OCI-LY7 (cell line): ENCODE measurements around the gene SLC4A9. TPM values are rescaled to one million over a fixed set of nuclear protein-coding genes. Genes with fewer than 3 reads are reported as not detected.

Experiments used
- BruUV-seq: library from RNA; stranded (reverse); fragments of 400-500 nt; replicated peaks from 2 replicates; lab custom pipeline; 2021; lab: Mats Ljungman, UMichigan
- CTCF ChIA-PET: fragments of 300-600 bp; sonication (Branson Sonifier 250); formaldehyde crosslinking; loops from one replicate; lab custom pipeline; 2022; ENCODE audit warnings: antibody characterized with exemption; ENCODE audit not compliant: unreplicated experiment; lab: Charles Lee
- POLR2A ChIA-PET: fragments of 300-600 bp; sonication (Branson Sonifier 250); formaldehyde crosslinking; loops from one replicate; lab custom pipeline; 2022; ENCODE audit warnings: antibody characterized with exemption; lab: Charles Lee
- DNase-seq: peaks from one replicate; pipeline ENCODE4 v3.0.0-alpha.2; 2015; ENCODE audit warnings: low spot score
- H2AFZ ChIP-seq: fragments of 200-600 bp; sonication (generic), shearing (Covaris generic); 2 replicates; pipeline ENCODE4 v1.6.1; 2014; ENCODE audit warnings: mild to moderate bottlenecking, antibody characterized with exemption, low read length, moderate library complexity
- H3K27ac ChIP-seq: fragments of 200-600 bp; sonication (generic); 2 replicates; pipeline ENCODE4 v1.5.1; 2014; ENCODE audit warnings: mixed run types, low read depth, mild to moderate bottlenecking, moderate library complexity, low read length, inconsistent platforms; ENCODE audit not compliant: poor library complexity, severe bottlenecking
- H3K36me3 ChIP-seq: fragments of 200-600 bp; sonication (generic); 2 replicates; pipeline ENCODE4 v1.6.1; 2014; ENCODE audit warnings: mild to moderate bottlenecking, antibody characterized with exemption, low read length, moderate library complexity, mixed read lengths; ENCODE audit not compliant: insufficient read depth
- H3K4me1 ChIP-seq: fragments of 200-600 bp; sonication (generic); 2 replicates; pipeline ENCODE4 v1.5.1; 2014; ENCODE audit warnings: mild to moderate bottlenecking, low read length; ENCODE audit not compliant: insufficient read depth, poor library complexity, severe bottlenecking
- H3K4me2 ChIP-seq: fragments of 200-600 bp; sonication (generic); 2 replicates; pipeline ENCODE4 v1.6.1; 2014; ENCODE audit warnings: mild to moderate bottlenecking, low read length
- H3K4me3 ChIP-seq: fragments of 200-600 bp; sonication (generic); 2 replicates; pipeline ENCODE4 v1.5.1; 2014; ENCODE audit warnings: mild to moderate bottlenecking, low read depth, low read length; ENCODE audit not compliant: poor library complexity, severe bottlenecking
- H3K79me2 ChIP-seq: fragments of 200-600 bp; sonication (generic); 2 replicates; pipeline ENCODE4 v1.6.1; 2016; ENCODE audit warnings: low read depth, mild to moderate bottlenecking, low read length, moderate library complexity, mixed read lengths; ENCODE audit not compliant: insufficient read depth
- H3K9me2 ChIP-seq: fragments of 200-600 bp; sonication (generic); 2 replicates; pipeline ENCODE4 v1.6.1; 2016; ENCODE audit warnings: mild to moderate bottlenecking, low read length, mixed read lengths; ENCODE audit not compliant: insufficient read depth
- H3K9me3 ChIP-seq: fragments of 200-600 bp; sonication (generic); 2 replicates; pipeline ENCODE4 v1.6.1; 2014; ENCODE audit warnings: mild to moderate bottlenecking, mixed run types, low read length, mixed read lengths
- H4K20me1 ChIP-seq: fragments of 200-600 bp; sonication (generic); 2 replicates; pipeline ENCODE4 v1.6.1; 2014; ENCODE audit warnings: mild to moderate bottlenecking, antibody characterized with exemption, low read length, moderate library complexity, mixed read lengths; ENCODE audit not compliant: insufficient read depth
- EZH2phosphoT487 ChIP-seq: fragments of 200-600 bp; sonication (generic); IDR thresholded peaks from 2 replicates; pipeline ENCODE4 v1.6.1; 2018; ENCODE audit warnings: low read depth, borderline replicate concordance, mild to moderate bottlenecking, mixed run types, antibody characterized with exemption, low read length, moderate library complexity, mixed read lengths
- intact Hi-C: fragments of 100-400 bp; cut with micrococcal nuclease; formaldehyde crosslinking; loops from one replicate; pipeline ENCODE4 v1.10.0; 2022; ENCODE audit not compliant: unreplicated experiment
- total RNA-seq, 2 experiments: library from RNA; depleted of rRNA in 1 of 2; stranded (reverse); fragments of >200 nt in 1 of 2; shearing (Covaris generic) in 1 of 2; gene quantifications; 2 replicates each; pipeline ENCODE4 v1.2.3, GENCODE V29; 2014 to 2022
- TF ChIP-seq, protein P1 (sequence below): fragments of 200-600 bp; sonication (generic); conservative IDR thresholded peaks from 2 replicates; pipeline ENCODE4 v1.5.1; 2014; ENCODE audit warnings: mild to moderate bottlenecking, antibody characterized with exemption, low read length, moderate library complexity, mixed read lengths

The SLC4A9 gene
- total RNA-seq, 2 experiments from 2014 or later = 0.22 to 2.6 TPM

DNA sequence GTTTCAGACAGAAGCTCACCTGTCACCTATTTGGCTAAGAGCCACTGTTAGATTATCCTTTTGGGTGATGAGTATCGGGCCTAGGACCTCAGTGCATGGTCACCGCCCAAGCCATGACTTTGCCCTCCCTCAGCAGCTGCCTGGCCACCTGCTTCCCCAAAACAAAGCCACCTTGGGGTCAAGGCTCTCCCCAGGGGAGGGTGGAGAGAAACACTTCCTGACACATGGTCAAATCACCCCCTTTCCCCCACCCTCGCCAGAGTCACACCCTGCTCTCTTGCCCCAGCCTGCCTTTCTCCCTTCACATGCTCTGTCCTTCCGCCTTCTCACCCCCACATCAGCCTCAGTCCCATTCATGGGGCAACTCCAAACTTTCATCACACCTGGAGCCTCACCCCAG lies 11.9 kb upstream of the SLC4A9 start:
- Histone ChIP-seq H2AFZ (peak overlapping the region; percentile 54; the same call in 1 of the 2 replicates), H3K4me1 (peaks cover 59% of the 10 kb centered on the region), H3K4me3 (peak overlapping the region; percentile 9), H3K4me2 (peak overlapping the region; percentile 79), H3K9me3 (no peaks in the 10 kb centered on the region), H3K27ac (peak overlapping the region; percentile 27), H3K79me2 (no peaks in the 10 kb centered on the region), H3K9me2 (no peaks in the 10 kb centered on the region), H3K36me3 (no peaks in the 10 kb centered on the region), H4K20me1 (no peaks in the 10 kb centered on the region)
- TF ChIP-seq, protein P1, sequence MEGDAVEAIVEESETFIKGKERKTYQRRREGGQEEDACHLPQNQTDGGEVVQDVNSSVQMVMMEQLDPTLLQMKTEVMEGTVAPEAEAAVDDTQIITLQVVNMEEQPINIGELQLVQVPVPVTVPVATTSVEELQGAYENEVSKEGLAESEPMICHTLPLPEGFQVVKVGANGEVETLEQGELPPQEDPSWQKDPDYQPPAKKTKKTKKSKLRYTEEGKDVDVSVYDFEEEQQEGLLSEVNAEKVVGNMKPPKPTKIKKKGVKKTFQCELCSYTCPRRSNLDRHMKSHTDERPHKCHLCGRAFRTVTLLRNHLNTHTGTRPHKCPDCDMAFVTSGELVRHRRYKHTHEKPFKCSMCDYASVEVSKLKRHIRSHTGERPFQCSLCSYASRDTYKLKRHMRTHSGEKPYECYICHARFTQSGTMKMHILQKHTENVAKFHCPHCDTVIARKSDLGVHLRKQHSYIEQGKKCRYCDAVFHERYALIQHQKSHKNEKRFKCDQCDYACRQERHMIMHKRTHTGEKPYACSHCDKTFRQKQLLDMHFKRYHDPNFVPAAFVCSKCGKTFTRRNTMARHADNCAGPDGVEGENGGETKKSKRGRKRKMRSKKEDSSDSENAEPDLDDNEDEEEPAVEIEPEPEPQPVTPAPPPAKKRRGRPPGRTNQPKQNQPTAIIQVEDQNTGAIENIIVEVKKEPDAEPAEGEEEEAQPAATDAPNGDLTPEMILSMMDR = no peak
- no peak for TF ChIP-seq EZH2phosphoT487
- intact Hi-C loops = loop anchor here (5.0 kb wide), 2 partner anchors 66 to 241 kb away; no protein-coding TSS in a partner anchor
- DNase-seq = peak; percentile 57
- BruUV-seq = no TSS peak
- POLR2A ChIA-PET = interaction anchor here (0.6 to 2.2 kb wide), 8 partner anchors 12 to 103 kb away, joined by 3 to 9 read pairs (median 4); partner anchors contain the start of genes PFDN1 and SLC4A9
- CTCF ChIA-PET = interaction anchor here (0.6 to 4.5 kb wide), 4 partner anchors 63 to 104 kb away, joined by 3 to 99 read pairs (median 3); no protein-coding TSS in a partner anchor

DNA sequence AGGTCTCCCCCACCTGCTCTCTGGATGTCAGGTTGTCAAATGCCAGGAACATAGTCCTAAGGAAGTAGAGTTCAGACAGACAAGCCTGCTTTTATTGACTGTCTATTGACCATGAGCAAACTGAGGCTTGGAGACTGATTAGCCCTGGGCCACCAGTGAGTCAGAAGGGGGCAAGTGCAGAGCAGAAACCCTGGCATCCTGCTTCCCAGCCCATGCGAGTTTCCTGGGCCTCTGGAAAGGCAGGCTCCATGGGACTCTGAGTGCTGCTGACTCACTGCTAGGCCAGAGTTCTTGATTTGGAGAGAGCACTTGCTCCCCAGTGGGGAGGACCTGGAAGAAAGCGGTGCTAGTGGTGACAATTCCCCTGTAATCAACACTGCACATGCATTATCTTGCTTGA lies 10.8 kb upstream of the SLC4A9 start:
- H3K27ac ChIP-seq = no peak overlapping the region
- no TSS peak for BruUV-seq
- POLR2A ChIA-PET = interaction anchor here (0.6 to 2.3 kb wide), 4 partner anchors 10 to 82 kb away, joined by 3 to 8 read pairs (median 7); partner anchors contain the start of gene PFDN1
- no peak overlapping the region for H3K4me3 ChIP-seq
- no peaks in the 10 kb centered on the region for H3K9me3 ChIP-seq
- DNase-seq = no peak
- CTCF ChIA-PET = interaction anchor here (1.0 to 1.7 kb wide), 4 partner anchors 13 to 105 kb away, joined by 3 to 7 read pairs (median 3); no protein-coding TSS in a partner anchor
- no peak for TF ChIP-seq EZH2phosphoT487
- TF ChIP-seq, protein P1 = no peak
- H3K79me2 ChIP-seq = no peaks in the 10 kb centered on the region
- intact Hi-C loops = loop anchor here (5.0 kb wide), 2 partner anchors 67 to 242 kb away; no protein-coding TSS in a partner anchor
- peaks cover 50% of the 10 kb centered on the region for H3K4me1 ChIP-seq
- H3K36me3 ChIP-seq = no peaks in the 10 kb centered on the region
- no peak overlapping the region for H3K4me2 ChIP-seq
- no peaks in the 10 kb centered on the region for H4K20me1 ChIP-seq
- H2AFZ ChIP-seq = no peak overlapping the region
- no peaks in the 10 kb centered on the region for H3K9me2 ChIP-seq
